ENCODE data around the gene BICD1. TPM values are rescaled to one million over a fixed set of nuclear protein-coding genes. Genes with fewer than 3 reads are reported as not detected.
A peak's percentile ranks its signal among the peaks of the same experiment; 100 is the strongest.
"Not testable (repeated sequence)": the region's sequence is repeated elsewhere in the genome, so short reads cannot be mapped to it uniquely, and the experiment has no call there.

BICD1 gene
- total RNA-seq, 1 donor from 2014 or later: 87.9 TPM

DNA sequence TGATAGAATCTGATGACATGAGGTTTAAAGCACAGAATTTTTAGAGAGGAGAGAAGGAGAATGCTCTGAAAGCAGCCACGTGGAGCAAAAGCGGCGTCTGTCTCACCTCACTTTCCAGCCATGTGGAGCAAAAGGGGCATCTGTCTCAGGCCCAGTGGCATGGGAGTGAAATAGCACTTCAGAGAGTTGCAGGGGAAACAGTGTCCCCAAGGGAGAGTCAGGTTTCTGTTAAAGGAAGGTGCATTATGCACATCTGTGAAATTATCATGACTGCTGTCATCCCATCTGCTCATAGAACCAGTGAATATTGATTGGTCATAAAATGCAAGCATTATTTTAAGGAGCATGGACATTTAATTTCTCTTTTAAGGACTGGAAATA, 124.0 kb downstream of the BICD1 start:
- H3K27ac Mint-ChIP-seq (ENCODE audit: unreplicated experiment): no peak overlapping the region
- no peaks in the 10 kb centered on the region for H3K4me1 Mint-ChIP-seq (ENCODE audit: unreplicated experiment)
- H3K27me3 Mint-ChIP-seq (ENCODE audit: unreplicated experiment): no peaks in the 10 kb centered on the region
- H3K36me3 Mint-ChIP-seq (ENCODE audit: low read depth, unreplicated experiment): peaks cover 7% of the 10 kb centered on the region
- no peak overlapping the region for H3K4me3 Mint-ChIP-seq (ENCODE audit: unreplicated experiment)
- no peaks in the 10 kb centered on the region for H3K9me3 Mint-ChIP-seq (ENCODE audit: unreplicated experiment)
- TF ChIP-seq, protein P1, sequence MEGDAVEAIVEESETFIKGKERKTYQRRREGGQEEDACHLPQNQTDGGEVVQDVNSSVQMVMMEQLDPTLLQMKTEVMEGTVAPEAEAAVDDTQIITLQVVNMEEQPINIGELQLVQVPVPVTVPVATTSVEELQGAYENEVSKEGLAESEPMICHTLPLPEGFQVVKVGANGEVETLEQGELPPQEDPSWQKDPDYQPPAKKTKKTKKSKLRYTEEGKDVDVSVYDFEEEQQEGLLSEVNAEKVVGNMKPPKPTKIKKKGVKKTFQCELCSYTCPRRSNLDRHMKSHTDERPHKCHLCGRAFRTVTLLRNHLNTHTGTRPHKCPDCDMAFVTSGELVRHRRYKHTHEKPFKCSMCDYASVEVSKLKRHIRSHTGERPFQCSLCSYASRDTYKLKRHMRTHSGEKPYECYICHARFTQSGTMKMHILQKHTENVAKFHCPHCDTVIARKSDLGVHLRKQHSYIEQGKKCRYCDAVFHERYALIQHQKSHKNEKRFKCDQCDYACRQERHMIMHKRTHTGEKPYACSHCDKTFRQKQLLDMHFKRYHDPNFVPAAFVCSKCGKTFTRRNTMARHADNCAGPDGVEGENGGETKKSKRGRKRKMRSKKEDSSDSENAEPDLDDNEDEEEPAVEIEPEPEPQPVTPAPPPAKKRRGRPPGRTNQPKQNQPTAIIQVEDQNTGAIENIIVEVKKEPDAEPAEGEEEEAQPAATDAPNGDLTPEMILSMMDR (IDR thresholded peaks at IDR 0.05; ENCODE audit: unreplicated experiment): no peak
- DNase-seq (ENCODE audit: low spot score): no peak

DNA sequence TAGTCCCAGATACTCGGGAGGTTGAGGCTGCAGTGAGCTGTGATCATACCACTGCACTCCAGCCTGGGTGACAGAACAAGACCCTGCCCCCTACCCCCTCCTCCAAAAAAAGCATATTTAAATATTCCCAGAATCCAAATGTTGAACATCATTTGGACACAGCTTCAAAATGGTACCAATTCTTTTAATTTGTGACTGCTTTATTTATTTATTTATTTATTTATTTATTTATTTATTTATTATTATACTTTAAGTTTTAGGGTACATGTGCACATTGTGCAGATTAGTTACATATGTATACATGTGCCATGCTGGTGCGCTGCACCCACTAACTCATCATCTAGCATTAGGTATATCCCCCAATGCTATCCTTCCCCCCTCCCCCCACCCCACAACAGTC, 124.7 kb downstream of the BICD1 start:
- H3K27me3 Mint-ChIP-seq (ENCODE audit: unreplicated experiment); H3K9me3 Mint-ChIP-seq (ENCODE audit: unreplicated experiment); H3K36me3 Mint-ChIP-seq (ENCODE audit: low read depth, unreplicated experiment); H3K4me1 Mint-ChIP-seq (ENCODE audit: unreplicated experiment); H3K4me3 Mint-ChIP-seq (ENCODE audit: unreplicated experiment); DNase-seq (ENCODE audit: low spot score); H3K27ac Mint-ChIP-seq (ENCODE audit: unreplicated experiment): not testable (repeated sequence)

DNA sequence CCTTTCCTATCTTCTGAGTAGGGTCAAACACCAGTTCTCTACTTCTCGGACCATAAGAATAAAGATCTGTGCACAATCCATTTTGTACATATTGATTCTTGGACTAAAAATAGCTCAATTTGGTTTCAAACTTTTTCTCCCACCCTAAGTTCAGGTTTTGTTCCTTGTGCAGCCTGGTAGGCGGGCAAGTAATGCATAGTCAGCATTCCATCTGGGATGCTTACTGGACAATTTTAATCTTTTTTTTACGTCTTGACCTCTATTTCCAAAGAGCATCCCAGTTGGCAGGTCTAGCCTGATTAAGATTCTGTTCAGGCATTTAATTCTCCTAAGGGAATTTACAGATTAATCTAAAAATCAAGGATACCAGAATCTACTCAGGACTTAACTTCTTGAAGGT, 126.9 kb downstream of the BICD1 start:
- no peaks in the 10 kb centered on the region for H3K4me1 Mint-ChIP-seq (ENCODE audit: unreplicated experiment)
- H3K27me3 Mint-ChIP-seq (ENCODE audit: unreplicated experiment): no peaks in the 10 kb centered on the region
- DNase-seq (ENCODE audit: low spot score): no peak
- TF ChIP-seq, protein P1 (IDR thresholded peaks at IDR 0.05; ENCODE audit: unreplicated experiment): no peak
- no peak overlapping the region for H3K27ac Mint-ChIP-seq (ENCODE audit: unreplicated experiment)
- H3K36me3 Mint-ChIP-seq (ENCODE audit: low read depth, unreplicated experiment): peaks cover 15% of the 10 kb centered on the region
- no peaks in the 10 kb centered on the region for H3K9me3 Mint-ChIP-seq (ENCODE audit: unreplicated experiment)
- no peak overlapping the region for H3K4me3 Mint-ChIP-seq (ENCODE audit: unreplicated experiment)

DNA sequence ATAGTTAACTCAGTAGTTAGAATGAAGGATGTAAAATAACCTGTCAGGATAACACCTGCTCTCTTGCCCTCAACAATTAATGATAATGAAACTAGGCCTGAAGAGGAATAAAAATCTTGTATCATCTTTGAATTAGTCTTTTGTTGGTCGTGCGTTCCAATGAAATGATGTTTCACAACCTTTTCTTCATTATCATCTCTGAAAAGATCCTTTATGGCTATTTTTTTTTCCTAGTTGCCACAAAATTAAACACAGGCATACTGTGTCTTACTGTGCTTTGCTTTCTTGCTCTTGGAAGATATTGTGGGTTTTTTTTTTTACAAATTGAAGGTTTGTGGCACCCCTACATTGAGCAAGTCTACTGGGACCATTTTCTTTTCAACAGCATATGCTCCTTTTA, 128.6 kb downstream of the BICD1 start:
- H3K4me1 Mint-ChIP-seq (ENCODE audit: unreplicated experiment): peaks cover 1% of the 10 kb centered on the region
- H3K36me3 Mint-ChIP-seq (ENCODE audit: low read depth, unreplicated experiment): peaks cover 15% of the 10 kb centered on the region
- no peak for DNase-seq (ENCODE audit: low spot score)
- H3K9me3 Mint-ChIP-seq (ENCODE audit: unreplicated experiment): no peaks in the 10 kb centered on the region
- H3K4me3 Mint-ChIP-seq (ENCODE audit: unreplicated experiment): no peak overlapping the region
- H3K27ac Mint-ChIP-seq (ENCODE audit: unreplicated experiment): no peak overlapping the region
- H3K27me3 Mint-ChIP-seq (ENCODE audit: unreplicated experiment): no peaks in the 10 kb centered on the region
- TF ChIP-seq, protein P1 (IDR thresholded peaks at IDR 0.05; ENCODE audit: unreplicated experiment): no peak

DNA sequence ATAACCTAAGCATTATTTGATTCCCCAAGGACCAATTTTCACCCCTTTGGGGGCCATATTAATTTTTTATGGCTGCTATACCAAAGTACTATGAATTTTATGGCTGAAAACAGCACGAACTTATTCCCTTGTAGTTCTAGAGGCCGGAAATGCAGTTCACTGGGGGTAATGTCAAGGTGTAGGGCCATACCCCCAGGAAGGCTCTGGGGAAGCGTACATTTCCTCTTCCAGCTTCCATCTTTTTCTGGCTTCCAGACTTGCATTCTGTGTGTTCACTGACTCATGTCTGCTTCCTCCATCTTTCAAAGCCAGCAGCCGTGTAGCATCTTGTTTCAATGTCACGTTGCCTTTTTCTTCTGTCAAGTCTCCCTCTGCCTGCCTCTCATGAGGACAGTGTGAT, 133.5 kb downstream of the BICD1 start:
- Mint-ChIP-seq H3K4me1 (ENCODE audit: unreplicated experiment) (peaks cover 11% of the 10 kb centered on the region), H3K9me3 (ENCODE audit: unreplicated experiment) (no peaks in the 10 kb centered on the region), H3K27ac (ENCODE audit: unreplicated experiment) (peak overlapping the region; percentile 3), H3K36me3 (ENCODE audit: low read depth, unreplicated experiment) (peaks cover 19% of the 10 kb centered on the region), H3K27me3 (ENCODE audit: unreplicated experiment) (no peaks in the 10 kb centered on the region), H3K4me3 (ENCODE audit: unreplicated experiment) (no peak overlapping the region)
- no peak for DNase-seq (ENCODE audit: low spot score)
- TF ChIP-seq, protein P1 (IDR thresholded peaks at IDR 0.05; ENCODE audit: unreplicated experiment): no peak

DNA sequence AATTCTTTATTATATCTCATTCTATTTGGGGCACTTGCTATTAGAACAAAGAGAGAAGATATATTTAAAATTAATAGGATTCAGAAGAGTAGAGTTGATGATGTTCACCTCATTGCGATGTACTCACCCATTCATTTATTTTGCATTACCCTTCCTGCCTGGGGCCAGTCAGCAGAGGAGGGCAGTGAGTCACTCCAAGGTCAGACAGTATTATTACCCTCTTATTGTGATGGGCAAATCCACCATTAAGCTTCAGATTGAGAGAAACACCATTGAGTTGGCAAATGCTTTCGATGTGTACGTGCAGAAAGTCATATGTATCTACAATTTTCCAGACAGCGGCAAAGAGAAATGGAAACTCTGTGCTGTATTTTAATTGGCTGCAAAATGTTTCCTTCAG, 134.2 kb downstream of the BICD1 start:
- Mint-ChIP-seq H3K4me3 (ENCODE audit: unreplicated experiment) (no peak overlapping the region), H3K27ac (ENCODE audit: unreplicated experiment) (no peak overlapping the region), H3K9me3 (ENCODE audit: unreplicated experiment) (no peaks in the 10 kb centered on the region), H3K4me1 (ENCODE audit: unreplicated experiment) (peaks cover 11% of the 10 kb centered on the region), H3K27me3 (ENCODE audit: unreplicated experiment) (no peaks in the 10 kb centered on the region), H3K36me3 (ENCODE audit: low read depth, unreplicated experiment) (peaks cover 19% of the 10 kb centered on the region)
- TF ChIP-seq, protein P1 (IDR thresholded peaks at IDR 0.05; ENCODE audit: unreplicated experiment): no peak
- DNase-seq (ENCODE audit: low spot score): no peak

Data from endothelial cell (in vitro differentiated cells).